ENCODE data around the gene SSRP1.
A peak's percentile ranks its signal among the peaks of the same experiment; 100 is the strongest.

Gene SSRP1

GRCh38 chr11:57307666-57308270, 27.9 kb downstream of the SSRP1 start:
- FAIRE-seq = no peak
- no peak for DNase-seq (ENCODE audit: insufficient read length, low spot score)
- TF ChIP-seq POU2F2 (IDR thresholded peaks at IDR 0.05; ENCODE audit: low read depth, low read length) (no peak), POLR2AphosphoS5 (IDR thresholded peaks at IDR 0.05; ENCODE audit: low read depth, low read length) (no peak), POLR2A (IDR thresholded peaks at IDR 0.05; ENCODE audit: low read depth, low read length) (no peak), TAF1 (IDR thresholded peaks at IDR 0.05; ENCODE audit: low read depth, low read length) (no peak), SPI1 (IDR thresholded peaks at IDR 0.05; ENCODE audit: low read depth, low read length) (no peak), PAX5 (IDR thresholded peaks at IDR 0.05; ENCODE audit: insufficient read depth, low read length, severe bottlenecking) (no peak)

- FAIRE-seq = no peak
- DNase-seq (ENCODE audit: insufficient read length, low spot score) = no peak
- TF ChIP-seq POLR2AphosphoS5 (IDR thresholded peaks at IDR 0.05; ENCODE audit: low read depth, low read length) (no peak), TAF1 (IDR thresholded peaks at IDR 0.05; ENCODE audit: low read depth, low read length) (no peak), SPI1 (IDR thresholded peaks at IDR 0.05; ENCODE audit: low read depth, low read length) (peak; percentile 74)
These were observed 28.6 kb downstream of the SSRP1 start for GRCh38 chr11:57306940-57307565.

- no peak for FAIRE-seq
- TF ChIP-seq PAX5 (IDR thresholded peaks at IDR 0.05; ENCODE audit: insufficient read depth, low read length, severe bottlenecking) = no peak
- TF ChIP-seq SPI1 (IDR thresholded peaks at IDR 0.05; ENCODE audit: low read depth, low read length) = no peak
- DNase-seq (ENCODE audit: insufficient read length, low spot score) = no peak
These were observed 29.4 kb downstream of the SSRP1 start for GRCh38 chr11:57306161-57306876.

- no peak for FAIRE-seq
- no peak for TF ChIP-seq SPI1 (IDR thresholded peaks at IDR 0.05; ENCODE audit: low read depth, low read length)
- TF ChIP-seq POLR2A (IDR thresholded peaks at IDR 0.05; ENCODE audit: low read depth, low read length) = no peak
- TF ChIP-seq PAX5 (IDR thresholded peaks at IDR 0.05; ENCODE audit: insufficient read depth, low read length, severe bottlenecking) = no peak
- no peak for TF ChIP-seq TAF1 (IDR thresholded peaks at IDR 0.05; ENCODE audit: low read depth, low read length)
- TF ChIP-seq POU2F2 (IDR thresholded peaks at IDR 0.05; ENCODE audit: low read depth, low read length) = no peak
- no peak for TF ChIP-seq POLR2AphosphoS5 (IDR thresholded peaks at IDR 0.05; ENCODE audit: low read depth, low read length)
- no peak for DNase-seq (ENCODE audit: insufficient read length, low spot score)
These were observed 30.2 kb downstream of the SSRP1 start for GRCh38 chr11:57305523-57305922.

GRCh38 chr11:57303990-57304579, 31.6 kb downstream of the SSRP1 start:
- DNase-seq (ENCODE audit: insufficient read length, low spot score) (no peak), FAIRE-seq (no peak)
- TF ChIP-seq PAX5 (IDR thresholded peaks at IDR 0.05; ENCODE audit: insufficient read depth, low read length, severe bottlenecking) (no peak), SPI1 (IDR thresholded peaks at IDR 0.05; ENCODE audit: low read depth, low read length) (no peak), POU2F2 (IDR thresholded peaks at IDR 0.05; ENCODE audit: low read depth, low read length) (no peak), POLR2AphosphoS5 (IDR thresholded peaks at IDR 0.05; ENCODE audit: low read depth, low read length) (no peak), TAF1 (IDR thresholded peaks at IDR 0.05; ENCODE audit: low read depth, low read length) (no peak), POLR2A (IDR thresholded peaks at IDR 0.05; ENCODE audit: low read depth, low read length) (no peak)

GRCh38 chr11:57303280-57303989, 32.3 kb downstream of the SSRP1 start:
- TF ChIP-seq POLR2A (IDR thresholded peaks at IDR 0.05; ENCODE audit: low read depth, low read length) (no peak), SPI1 (IDR thresholded peaks at IDR 0.05; ENCODE audit: low read depth, low read length) (no peak), TAF1 (IDR thresholded peaks at IDR 0.05; ENCODE audit: low read depth, low read length) (no peak), POU2F2 (IDR thresholded peaks at IDR 0.05; ENCODE audit: low read depth, low read length) (no peak), PAX5 (IDR thresholded peaks at IDR 0.05; ENCODE audit: insufficient read depth, low read length, severe bottlenecking) (no peak), POLR2AphosphoS5 (IDR thresholded peaks at IDR 0.05; ENCODE audit: low read depth, low read length) (no peak)
- FAIRE-seq (no peak), DNase-seq (ENCODE audit: insufficient read length, low spot score) (no peak)

- no peak for TF ChIP-seq SPI1 (IDR thresholded peaks at IDR 0.05; ENCODE audit: low read depth, low read length)
- TF ChIP-seq POU2F2 (IDR thresholded peaks at IDR 0.05; ENCODE audit: low read depth, low read length) = no peak
- TF ChIP-seq POLR2AphosphoS5 (IDR thresholded peaks at IDR 0.05; ENCODE audit: low read depth, low read length) = no peak
- no peak for TF ChIP-seq POLR2A (IDR thresholded peaks at IDR 0.05; ENCODE audit: low read depth, low read length)
- TF ChIP-seq PAX5 (IDR thresholded peaks at IDR 0.05; ENCODE audit: insufficient read depth, low read length, severe bottlenecking) = no peak
- TF ChIP-seq TAF1 (IDR thresholded peaks at IDR 0.05; ENCODE audit: low read depth, low read length) = no peak
- FAIRE-seq = no peak
- DNase-seq (ENCODE audit: insufficient read length, low spot score) = no peak
These were observed 33.2 kb downstream of the SSRP1 start for GRCh38 chr11:57302489-57302888.

- DNase-seq (ENCODE audit: insufficient read length, low spot score) (no peak), FAIRE-seq (no peak)
- TF ChIP-seq POU2F2 (IDR thresholded peaks at IDR 0.05; ENCODE audit: low read depth, low read length) (no peak), TAF1 (IDR thresholded peaks at IDR 0.05; ENCODE audit: low read depth, low read length) (no peak), POLR2A (IDR thresholded peaks at IDR 0.05; ENCODE audit: low read depth, low read length) (no peak), PAX5 (IDR thresholded peaks at IDR 0.05; ENCODE audit: insufficient read depth, low read length, severe bottlenecking) (no peak), SPI1 (IDR thresholded peaks at IDR 0.05; ENCODE audit: low read depth, low read length) (no peak), POLR2AphosphoS5 (IDR thresholded peaks at IDR 0.05; ENCODE audit: low read depth, low read length) (no peak)
These were observed 33.8 kb downstream of the SSRP1 start for GRCh38 chr11:57301711-57302423.

All from GM12891 (cell line).